CD14-positive monocyte (primary cell): Measurements from ENCODE around the gene TTC23. TPM values are rescaled to one million over a fixed set of nuclear protein-coding genes. Genes with fewer than 3 reads are reported as not detected.

ENCODE experiments used
- DNase-seq, 3 donors: peaks; one replicate each; pipeline ENCODE4 v3.0.0-alpha.2; 2011 to 2022
- H2AFZ ChIP-seq: 2 replicates; pipeline ENCODE4 v1.6.0; 2012; ENCODE audit warnings: mild to moderate bottlenecking, low read depth, low read length, inconsistent platforms; ENCODE audit not compliant: insufficient read depth, poor library complexity, severe bottlenecking
- H3K27ac ChIP-seq, 2 donors: 1 replicate in 1 of 2; 2 replicates in 1 of 2; pipeline ENCODE4 v1.5.1; 2012 to 2013; ENCODE audit warnings: low read length in 2 of 2, control low read depth in 1 of 2, inconsistent platforms in 1 of 2, low read depth in 1 of 2, mild to moderate bottlenecking in 1 of 2
- H3K27me3 ChIP-seq, 2 donors: one replicate each; pipeline versions ENCODE4 v1.6.0 to v1.6.1; 2011 to 2013; ENCODE audit warnings: low read length in 2 of 2; ENCODE audit not compliant: control insufficient read depth in 2 of 2, insufficient read depth in 2 of 2
- H3K36me3 ChIP-seq, 2 donors: replicated peaks in 1 of 2; 1 replicate in 1 of 2; 2 replicates in 1 of 2; pipeline versions ENCODE4 v1.5.1 to v1.6.1; 2012 to 2013; ENCODE audit warnings: low read length in 2 of 2, control low read depth in 1 of 2, inconsistent platforms in 1 of 2, mild to moderate bottlenecking in 1 of 2; ENCODE audit not compliant: insufficient read depth in 2 of 2, control insufficient read depth in 1 of 2
- H3K4me1 ChIP-seq, 2 donors: 1 replicate in 1 of 2; 2 replicates in 1 of 2; pipeline versions ENCODE4 v1.5.1 to v1.6.1; 2012 to 2013; ENCODE audit warnings: low read length in 2 of 2, control low read depth in 1 of 2, inconsistent platforms in 1 of 2, mild to moderate bottlenecking in 1 of 2, moderate library complexity in 1 of 2; ENCODE audit not compliant: insufficient read depth in 2 of 2, control insufficient read depth in 1 of 2
- H3K4me2 ChIP-seq: replicated peaks from 2 replicates; pipeline ENCODE3; 2012; ENCODE audit warnings: low read length, moderate library complexity, mild to moderate bottlenecking; ENCODE audit not compliant: poor library complexity, severe bottlenecking; ENCODE audit errors: extremely low read depth
- H3K4me3 ChIP-seq, 3 experiments: fragments of 200-600 bp in 1 of 3; sonication (generic) in 1 of 3; replicated peaks in 1 of 3; 1 replicate in 2 of 3; 2 replicates in 1 of 3; pipeline ENCODE4 v1.5.1; 2011 to 2013; ENCODE audit warnings: low read length in 3 of 3, mild to moderate bottlenecking in 3 of 3, control low read depth in 2 of 3, low read depth in 2 of 3, inconsistent platforms in 1 of 3, moderate library complexity in 1 of 3
- H3K79me2 ChIP-seq: 2 replicates; pipeline ENCODE4 v1.6.0; 2012; ENCODE audit warnings: mild to moderate bottlenecking, control low read depth, inconsistent platforms, low read length, moderate library complexity; ENCODE audit not compliant: insufficient read depth
- H3K9ac ChIP-seq: 2 replicates; pipeline ENCODE4 v1.6.0; 2017; ENCODE audit warnings: low read length, mild to moderate bottlenecking; ENCODE audit not compliant: insufficient read depth, poor library complexity, severe bottlenecking
- H3K9me3 ChIP-seq, 2 donors: replicated peaks in 1 of 2; 1 replicate in 1 of 2; 2 replicates in 1 of 2; pipeline versions ENCODE4 v1.5.1 to v1.6.1; 2012 to 2013; ENCODE audit warnings: low read length in 2 of 2, control low read depth in 1 of 2; ENCODE audit not compliant: control insufficient read depth in 1 of 2, insufficient read depth in 1 of 2
- H4K20me1 ChIP-seq: 2 replicates; pipeline ENCODE4 v1.6.0; 2012; ENCODE audit warnings: mild to moderate bottlenecking, low read length, control low read depth, moderate library complexity; ENCODE audit not compliant: insufficient read depth
- H3K27ac Mint-ChIP-seq, 7 donors: one replicate each; pipeline ENCODE4 v1.8.0; 2020; ENCODE audit warnings: mild to moderate bottlenecking in 7 of 7, mixed read lengths in 7 of 7, moderate library complexity in 6 of 7, inconsistent platforms in 2 of 7
- H3K27me3 Mint-ChIP-seq, 3 donors: one replicate each; pipeline ENCODE4 v1.8.0; 2021 to 2022; ENCODE audit warnings: low read depth in 3 of 3, mild to moderate bottlenecking in 3 of 3, mixed read lengths in 3 of 3, moderate library complexity in 3 of 3, inconsistent platforms in 1 of 3
- H3K36me3 Mint-ChIP-seq, 2 donors: one replicate each; pipeline ENCODE4 v1.8.0; 2020; ENCODE audit warnings: mixed read lengths in 2 of 2, inconsistent platforms in 1 of 2, mild to moderate bottlenecking in 1 of 2
- H3K4me1 Mint-ChIP-seq: one replicate; pipeline ENCODE4 v1.8.0; 2020; ENCODE audit warnings: mild to moderate bottlenecking, mixed read lengths
- H3K4me3 Mint-ChIP-seq, 2 donors: one replicate each; pipeline ENCODE4 v1.8.0; 2020; ENCODE audit warnings: mild to moderate bottlenecking in 2 of 2, mixed read lengths in 2 of 2, moderate library complexity in 1 of 2
- H3K9me3 Mint-ChIP-seq, 7 donors: one replicate each; pipeline ENCODE4 v1.8.0; 2020 to 2022; ENCODE audit warnings: mixed read lengths in 7 of 7, mild to moderate bottlenecking in 6 of 7, moderate library complexity in 6 of 7, inconsistent platforms in 2 of 7
- WGBS: methylation state at CpG from one replicate; pipeline ENCODE4 v1.1.5; 2013; ENCODE audit warnings: missing lambda C conversion rate; ENCODE audit not compliant: insufficient coverage; 5-methylcytosine and 5-hydroxymethylcytosine counted together
- intact Hi-C, 2 donors: fragments of 100-400 bp; cut with micrococcal nuclease; formaldehyde crosslinking; loops; one replicate each; pipeline versions ENCODE4 v1.15.0 to v1.15.1; 2023
- polyA plus RNA-seq, 3 donors: library from polyadenylated mRNA; depleted of rRNA in 1 of 3; unstranded in 2 of 3; stranded (reverse) in 1 of 3; fragments of 300-500 nt in 2 of 3; fragments of >200 nt in 1 of 3; fragmentation: Illumina TruSeq in 2 of 3; gene quantifications; 1 replicate in 2 of 3; 2 replicates in 1 of 3; pipeline ENCODE4 v1.2.3, GENCODE V29; 2012 to 2021
- TF ChIP-seq, protein P1 (sequence below): fragments of 200-600 bp; IDR thresholded peaks from one replicate; pipeline ENCODE4 v1.8.0; 2022; ENCODE audit warnings: antibody characterized with exemption, mild to moderate bottlenecking

The TTC23 gene
- polyA plus RNA-seq, 3 donors: 0.51 to 0.55 TPM; not detected in 1

DNA sequence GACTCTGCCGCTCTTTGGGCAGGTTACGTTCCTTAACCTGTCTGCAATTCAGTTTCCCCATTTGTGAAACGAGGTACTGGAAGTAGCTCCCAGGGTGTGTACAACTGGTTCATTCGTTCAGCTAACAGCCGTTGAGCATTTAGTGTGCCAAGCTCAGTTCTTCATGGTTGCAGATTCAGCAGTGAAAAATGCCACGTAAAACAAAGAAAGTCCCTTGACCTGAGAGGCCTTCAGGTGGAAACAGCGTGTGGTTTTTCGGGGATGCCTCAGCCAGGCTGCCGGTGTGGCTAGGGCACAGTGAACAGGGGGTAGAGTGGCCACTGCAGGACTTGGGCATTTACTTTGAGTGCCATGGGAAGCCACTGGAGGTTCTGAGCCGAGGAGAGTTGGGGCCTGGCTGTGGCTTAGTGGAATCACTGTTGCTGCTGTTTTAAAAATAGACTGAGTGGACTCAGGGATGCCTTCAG lies 139.8 kb downstream of the TTC23 start:
- Histone ChIP-seq H4K20me1 (no peaks in the 10 kb centered on the region), H3K27ac (no peak overlapping the region), H3K79me2 (no peaks in the 10 kb centered on the region), H3K4me1 (peaks cover 5 to 17% of the 10 kb centered on the region in 2 donors), H2AFZ (no peak overlapping the region), H3K9me3 (peaks cover 0 to 9% of the 10 kb centered on the region in 2 donors), H3K4me2 (no peak overlapping the region), H3K4me3 (no peak overlapping the region), H3K27me3 (peaks cover 18 to 23% of the 10 kb centered on the region in 2 donors), H3K9ac (no peak overlapping the region), H3K36me3 (no peaks in the 10 kb centered on the region)
- Mint-ChIP-seq H3K27ac (no peak overlapping the region), H3K4me1 (peaks cover 19% of the 10 kb centered on the region), H3K4me3 (peak overlapping the region in 1 of 2 donors; percentile 45), H3K36me3 (no peaks in the 10 kb centered on the region), H3K27me3 (peaks cover 34 to 37% (median 35%) of the 10 kb centered on the region in 3 donors), H3K9me3 (peaks cover 0 to 13% (median 2%) of the 10 kb centered on the region in 7 donors)
- intact Hi-C loops: no loop called here
- 92% methylated on average over 10 of the region's 10 CpGs for whole genome bisulfite sequencing
- no peak for DNase-seq
- TF ChIP-seq, protein P1, sequence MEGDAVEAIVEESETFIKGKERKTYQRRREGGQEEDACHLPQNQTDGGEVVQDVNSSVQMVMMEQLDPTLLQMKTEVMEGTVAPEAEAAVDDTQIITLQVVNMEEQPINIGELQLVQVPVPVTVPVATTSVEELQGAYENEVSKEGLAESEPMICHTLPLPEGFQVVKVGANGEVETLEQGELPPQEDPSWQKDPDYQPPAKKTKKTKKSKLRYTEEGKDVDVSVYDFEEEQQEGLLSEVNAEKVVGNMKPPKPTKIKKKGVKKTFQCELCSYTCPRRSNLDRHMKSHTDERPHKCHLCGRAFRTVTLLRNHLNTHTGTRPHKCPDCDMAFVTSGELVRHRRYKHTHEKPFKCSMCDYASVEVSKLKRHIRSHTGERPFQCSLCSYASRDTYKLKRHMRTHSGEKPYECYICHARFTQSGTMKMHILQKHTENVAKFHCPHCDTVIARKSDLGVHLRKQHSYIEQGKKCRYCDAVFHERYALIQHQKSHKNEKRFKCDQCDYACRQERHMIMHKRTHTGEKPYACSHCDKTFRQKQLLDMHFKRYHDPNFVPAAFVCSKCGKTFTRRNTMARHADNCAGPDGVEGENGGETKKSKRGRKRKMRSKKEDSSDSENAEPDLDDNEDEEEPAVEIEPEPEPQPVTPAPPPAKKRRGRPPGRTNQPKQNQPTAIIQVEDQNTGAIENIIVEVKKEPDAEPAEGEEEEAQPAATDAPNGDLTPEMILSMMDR: no peak

DNA sequence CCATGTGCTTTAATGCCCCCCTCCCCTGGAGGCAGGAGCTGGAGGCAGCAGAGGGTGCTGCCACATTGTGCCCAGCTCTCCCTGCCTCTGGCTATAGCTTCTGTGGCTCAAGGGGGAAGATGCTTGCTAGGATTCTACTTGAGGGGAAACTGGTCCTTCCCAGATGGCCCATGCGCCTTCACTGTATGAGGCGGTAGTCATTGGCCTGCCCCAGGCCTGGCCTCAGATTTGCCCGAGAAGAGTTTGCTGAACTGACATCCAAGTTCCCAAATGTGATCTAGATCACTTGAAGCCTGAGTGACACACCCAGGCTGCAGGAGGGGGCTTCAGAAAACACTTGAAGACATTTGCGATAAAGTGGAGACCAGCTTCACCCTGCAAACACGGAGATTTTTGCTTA lies 140.4 kb downstream of the TTC23 start:
- H3K27ac ChIP-seq: no peak overlapping the region
- intact Hi-C loops: no loop called here
- peaks cover 0 to 9% of the 10 kb centered on the region in 2 donors for H3K9me3 ChIP-seq
- peaks cover 20% of the 10 kb centered on the region for H3K4me1 Mint-ChIP-seq
- no peaks in the 10 kb centered on the region for H4K20me1 ChIP-seq
- H3K36me3 ChIP-seq: no peaks in the 10 kb centered on the region
- H3K27me3 Mint-ChIP-seq: peaks cover 39 to 42% (median 40%) of the 10 kb centered on the region in 3 donors
- no peak overlapping the region for H3K9ac ChIP-seq
- peaks cover 18 to 28% of the 10 kb centered on the region in 2 donors for H3K27me3 ChIP-seq
- TF ChIP-seq, protein P1: no peak
- H3K79me2 ChIP-seq: no peaks in the 10 kb centered on the region
- H2AFZ ChIP-seq: no peak overlapping the region
- H3K4me1 ChIP-seq: peaks cover 5 to 18% of the 10 kb centered on the region in 2 donors
- WGBS: 100% methylated on average over 5 of the region's 5 CpGs
- H3K4me3 ChIP-seq: no peak overlapping the region
- no peak overlapping the region for H3K4me3 Mint-ChIP-seq
- H3K36me3 Mint-ChIP-seq: no peaks in the 10 kb centered on the region
- H3K27ac Mint-ChIP-seq: no peak overlapping the region
- H3K9me3 Mint-ChIP-seq: peaks cover 0 to 13% (median 2%) of the 10 kb centered on the region in 7 donors
- no peak for DNase-seq
- no peak overlapping the region for H3K4me2 ChIP-seq
